Measurements from ENCODE around the gene RDM1. TPM values are rescaled to one million over a fixed set of nuclear protein-coding genes. Genes with fewer than 3 reads are reported as not detected.

The RDM1 gene
- total and polyA plus RNA-seq, 2 donors (not counting 1 experiment from before 2014, with no cell fraction given): 0.48 to 0.83 TPM

- Histone ChIP-seq H3K4me2 (ENCODE audit: extremely low read depth, insufficient read depth, low read length) (no peak overlapping the region), H3K9ac (ENCODE audit: insufficient read depth, low read length) (no peak overlapping the region), H3K4me1 (ENCODE audit: control insufficient read depth, extremely low read depth, insufficient read depth, low read length) (no peaks in the 10 kb centered on the region), H4K20me1 (ENCODE audit: control insufficient read depth, extremely low read depth, insufficient read depth, low read length) (no peaks in the 10 kb centered on the region), H3K36me3 (ENCODE audit: control insufficient read depth, insufficient read depth, low read length) (no peaks in the 10 kb centered on the region), H3K9me3 (ENCODE audit: control insufficient read depth, insufficient read depth, low read depth, low read length) (no peaks in the 10 kb centered on the region), H3K79me2 (ENCODE audit: control insufficient read depth, insufficient read depth, low read length) (no peaks in the 10 kb centered on the region), H3K4me3 (replicated peaks in 1 of 4; ENCODE audit: control extremely low read depth in 1 of 4, insufficient read depth in 1 of 4, low read depth in 3 of 4, low read length in 4 of 4) (no peak overlapping the region), H2AFZ (ENCODE audit: low read length) (no peak overlapping the region), H3K27me3 (ENCODE audit: control insufficient read depth, insufficient read depth, low read length) (peaks cover 2% of the 10 kb centered on the region), H3K27ac (ENCODE audit: insufficient read depth, low read length) (no peak overlapping the region)
- no peak for TF ChIP-seq EZH2 (IDR thresholded peaks at IDR 0.05; ENCODE audit: low read length, missing control alignments)
- TF ChIP-seq CTCF (conservative IDR thresholded peaks at IDR 0.05 in 1 of 2, IDR thresholded peaks at IDR 0.05 in 1 of 2; ENCODE audit: low read depth in 1 of 2, low read length in 2 of 2): no peak
- DNase-seq (ENCODE audit: low read depth in 2 of 2): no peak
Observed at GRCh38 chr17:35972535-35972934, 42.0 kb upstream of the RDM1 start.

- DNase-seq (ENCODE audit: low read depth in 2 of 2): no peak
- Histone ChIP-seq H3K9me3 (ENCODE audit: control insufficient read depth, insufficient read depth, low read depth, low read length) (no peaks in the 10 kb centered on the region), H3K4me1 (ENCODE audit: control insufficient read depth, extremely low read depth, insufficient read depth, low read length) (no peaks in the 10 kb centered on the region), H3K27me3 (ENCODE audit: control insufficient read depth, insufficient read depth, low read length) (peaks cover 2% of the 10 kb centered on the region), H2AFZ (ENCODE audit: low read length) (no peak overlapping the region), H3K4me2 (ENCODE audit: extremely low read depth, insufficient read depth, low read length) (no peak overlapping the region), H3K9ac (ENCODE audit: insufficient read depth, low read length) (no peak overlapping the region), H4K20me1 (ENCODE audit: control insufficient read depth, extremely low read depth, insufficient read depth, low read length) (no peaks in the 10 kb centered on the region), H3K4me3 (replicated peaks in 1 of 4; ENCODE audit: control extremely low read depth in 1 of 4, insufficient read depth in 1 of 4, low read depth in 3 of 4, low read length in 4 of 4) (no peak overlapping the region), H3K27ac (ENCODE audit: insufficient read depth, low read length) (no peak overlapping the region), H3K79me2 (ENCODE audit: control insufficient read depth, insufficient read depth, low read length) (no peaks in the 10 kb centered on the region), H3K36me3 (ENCODE audit: control insufficient read depth, insufficient read depth, low read length) (no peaks in the 10 kb centered on the region)
- TF ChIP-seq CTCF (conservative IDR thresholded peaks at IDR 0.05 in 1 of 2, IDR thresholded peaks at IDR 0.05 in 1 of 2; ENCODE audit: low read depth in 1 of 2, low read length in 2 of 2): no peak
Observed at GRCh38 chr17:35972066-35972465, 41.5 kb upstream of the RDM1 start.

GRCh38 chr17:35969558-35970380 lies 39.2 kb upstream of the RDM1 start:
- TF ChIP-seq EZH2 (IDR thresholded peaks at IDR 0.05; ENCODE audit: low read length, missing control alignments) (no peak), CTCF (conservative IDR thresholded peaks at IDR 0.05 in 1 of 2, IDR thresholded peaks at IDR 0.05 in 1 of 2; ENCODE audit: low read depth in 1 of 2, low read length in 2 of 2) (peak; percentile 64 to 75)
- DNase-seq (ENCODE audit: low read depth in 2 of 2): peak; percentile 57 to 81
- no peaks in the 10 kb centered on the region for H3K9me3 ChIP-seq (ENCODE audit: control insufficient read depth, insufficient read depth, low read depth, low read length)
- H3K4me2 ChIP-seq (ENCODE audit: extremely low read depth, insufficient read depth, low read length): no peak overlapping the region
- H3K4me1 ChIP-seq (ENCODE audit: control insufficient read depth, extremely low read depth, insufficient read depth, low read length): no peaks in the 10 kb centered on the region
- H2AFZ ChIP-seq (ENCODE audit: low read length): no peak overlapping the region
- peaks cover 2% of the 10 kb centered on the region for H3K27me3 ChIP-seq (ENCODE audit: control insufficient read depth, insufficient read depth, low read length)
- no peaks in the 10 kb centered on the region for H3K36me3 ChIP-seq (ENCODE audit: control insufficient read depth, insufficient read depth, low read length)
- no peak overlapping the region for H3K9ac ChIP-seq (ENCODE audit: insufficient read depth, low read length)
- H4K20me1 ChIP-seq (ENCODE audit: control insufficient read depth, extremely low read depth, insufficient read depth, low read length): no peaks in the 10 kb centered on the region
- no peaks in the 10 kb centered on the region for H3K79me2 ChIP-seq (ENCODE audit: control insufficient read depth, insufficient read depth, low read length)
- no peak overlapping the region for H3K27ac ChIP-seq (ENCODE audit: insufficient read depth, low read length)
- H3K4me3 ChIP-seq (replicated peaks in 1 of 4; ENCODE audit: control extremely low read depth in 1 of 4, insufficient read depth in 1 of 4, low read depth in 3 of 4, low read length in 4 of 4): no peak overlapping the region

Data from fibroblast of lung (primary cell).